Uterine smooth muscle cell (primary cell): Measurements from ENCODE around the gene SP2. TPM values are rescaled to one million over a fixed set of nuclear protein-coding genes. Genes with fewer than 3 reads are reported as not detected.

Source experiments
- total RNA-seq: library from RNA; depleted of rRNA; stranded (reverse); fragments of >200 nt; gene quantifications from 2 replicates; pipeline ENCODE4 v1.2.3, GENCODE V29; 2014

The SP2 gene
- 0.37 and 0.66 TPM in 2 replicates for total RNA-seq

GRCh38 chr17:47895856-47896671, at the start of gene SP2:
TSS of gene SP2 (plus strand) at chr17:47896236. CDS start at chr17:47896287, 51 bp downstream.

DNA sequence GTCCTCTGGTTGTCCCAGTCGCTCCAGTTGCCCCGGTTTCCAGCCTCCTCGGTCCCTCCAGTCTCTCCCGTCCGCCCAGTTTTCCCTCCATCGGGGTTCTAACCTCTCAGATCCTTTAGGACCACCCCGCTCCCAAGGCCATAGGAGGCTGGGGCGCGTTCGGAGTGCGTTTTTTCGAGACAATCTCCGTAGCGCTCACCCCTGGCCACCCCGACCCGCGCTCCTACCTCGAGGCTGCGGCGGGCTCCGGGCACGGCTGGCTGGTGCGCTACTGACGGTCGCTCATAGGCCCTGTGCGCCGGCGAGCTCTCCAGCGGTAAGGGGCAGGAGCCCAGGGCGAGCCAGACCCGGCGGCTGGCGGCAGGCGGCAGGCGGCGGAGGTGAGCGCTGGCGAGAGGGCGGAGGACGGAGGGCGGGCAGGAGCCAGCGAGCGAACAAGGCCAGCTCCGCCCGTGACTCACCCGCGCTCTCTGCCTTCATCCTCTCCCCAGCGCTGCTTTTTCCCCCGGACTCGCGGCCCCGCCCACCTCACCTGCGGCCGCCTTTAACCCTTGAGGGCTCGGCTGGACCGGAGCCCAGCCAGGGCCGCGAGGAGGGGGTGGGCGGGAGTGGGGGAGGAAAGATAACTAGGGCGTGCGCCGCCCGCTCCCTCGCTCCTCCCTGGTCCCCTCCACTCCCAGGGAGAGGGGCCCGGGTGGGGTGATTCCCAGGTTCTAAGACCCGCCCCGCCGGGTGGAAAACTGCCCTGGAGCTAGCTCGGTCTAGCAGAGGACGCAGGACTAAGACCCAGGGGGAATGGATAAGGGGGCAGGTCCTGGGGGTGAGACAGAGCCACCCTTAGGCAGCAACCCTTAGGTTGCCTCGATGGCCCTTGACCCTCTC, 45.1 kb upstream of the SP2 start, which contains the start of gene SP6:
Gene SP6, minus strand, starts transcription at position 472 of the 882 bp plus-strand sequence. CDS start 2,734 bp downstream, outside the sequence.

DNA sequence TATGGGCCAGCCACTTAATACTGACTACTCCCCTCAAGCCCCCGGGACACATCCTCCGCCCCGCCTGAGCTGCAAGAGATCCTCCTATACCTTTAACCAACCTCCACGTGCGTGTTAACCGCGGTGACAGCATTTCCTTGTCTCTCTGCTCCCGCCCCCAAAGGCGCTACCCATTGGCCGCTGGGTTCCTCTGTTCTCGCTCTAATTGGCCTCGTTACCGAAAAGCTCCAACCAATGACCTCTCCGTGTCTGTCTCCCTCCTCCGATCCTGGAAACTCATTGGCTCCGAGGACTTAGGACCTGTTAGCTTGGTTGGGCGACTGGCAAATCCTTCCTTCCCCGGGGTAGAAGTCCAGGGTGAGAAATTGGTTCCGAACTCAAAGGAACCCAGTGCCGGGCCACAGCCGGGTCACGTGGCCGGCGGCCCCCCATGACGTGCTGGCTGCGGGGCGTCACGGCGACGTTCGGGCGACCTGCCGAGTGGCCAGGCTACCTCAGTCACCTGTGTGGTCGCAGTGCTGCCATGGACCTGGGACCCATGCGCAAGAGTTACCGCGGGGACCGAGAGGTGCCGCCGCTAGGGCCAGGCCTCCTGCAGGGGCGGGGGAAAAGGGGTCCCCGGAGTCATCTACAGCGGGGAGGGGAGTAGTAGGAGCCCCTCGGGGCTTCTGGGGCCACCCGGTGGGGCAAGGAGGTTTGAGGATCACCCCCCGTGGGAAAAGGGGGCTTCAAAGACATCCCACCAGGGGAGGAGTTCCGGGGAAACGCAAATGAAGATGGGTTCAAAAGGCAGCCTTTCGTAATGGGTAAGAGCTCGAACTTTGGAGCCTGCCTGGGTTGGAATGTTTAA, 45.4 kb downstream of the SP2 start, which contains the start of gene PNPO:
Gene PNPO, plus strand, starts transcription at position 326 of the 850 bp plus-strand sequence. Its CDS starts 105 bp downstream, at position 431.

GRCh38 chr17:47957591-47958490, 61.8 kb downstream of the SP2 start, which contains the start of gene PRR15L:
TSS of gene PRR15L (minus strand) at chr17:47957883. CDS start at chr17:47953234, 4,649 bp downstream.

GRCh38 chr17:47970725-47971499, 74.9 kb downstream of the SP2 start, which contains the start of gene CDK5RAP3:
TSS of gene CDK5RAP3 (plus strand) at chr17:47971113. CDS start at chr17:47971147, 34 bp downstream.

Other genes with a start within 250 kb of the SP2 start
- 506 and 887 TPM in 2 replicates for gene KPNB1, start 246.3 kb upstream of the SP2 start, total RNA-seq
- 8.7 and 11.1 TPM in 2 replicates for gene TBKBP1, start 202.1 kb upstream of the SP2 start, total RNA-seq
- 0.12 and 1.4 TPM in 2 replicates for gene TBX21, start 163.0 kb upstream of the SP2 start, total RNA-seq
- 7.0 and 9.5 TPM in 2 replicates for gene OSBPL7, start 74.4 kb upstream of the SP2 start, total RNA-seq
- gene MRPL10, start 64.7 kb upstream of the SP2 start, total RNA-seq, result 21.4 and 22.5 TPM in 2 replicates
- 0.11 TPM in 1 of 2 replicates, not detected in the other for gene LRRC46, start 64.6 kb upstream of the SP2 start, total RNA-seq
- 28.3 and 35.2 TPM in 2 replicates for gene SCRN2, start 55.0 kb upstream of the SP2 start, total RNA-seq
- 0.11 TPM in 1 of 2 replicates, not detected in the other for gene SP6, start 45.1 kb upstream of the SP2 start, total RNA-seq
- 18.4 and 31.6 TPM in 2 replicates for gene PNPO, start 45.3 kb downstream of the SP2 start, total RNA-seq
- gene PRR15L, start 61.6 kb downstream of the SP2 start, total RNA-seq, result not detected in 2 replicates
- gene CDK5RAP3, start 74.9 kb downstream of the SP2 start, total RNA-seq, result 94.6 and 109 TPM in 2 replicates
- gene COPZ2, start 141.6 kb downstream of the SP2 start, total RNA-seq, result 37.1 and 65.5 TPM in 2 replicates
- 129 and 241 TPM in 2 replicates for gene NFE2L1, start 152.1 kb downstream of the SP2 start, total RNA-seq
- gene CBX1, start 205.2 kb downstream of the SP2 start, total RNA-seq, result 57.4 and 92.6 TPM in 2 replicates
- 11.2 and 12.5 TPM in 2 replicates for gene SNX11, start 211.5 kb downstream of the SP2 start, total RNA-seq